ENCODE data around the gene MOB3B. TPM values are rescaled to one million over a fixed set of nuclear protein-coding genes. Genes with fewer than 3 reads are reported as not detected.

Gene MOB3B
- total and polyA plus RNA-seq, 2 of the 13 experiments (the other 11 are each of a cell fraction or from before 2014, with no cell fraction given) = 0.03 to 0.09 TPM

DNA sequence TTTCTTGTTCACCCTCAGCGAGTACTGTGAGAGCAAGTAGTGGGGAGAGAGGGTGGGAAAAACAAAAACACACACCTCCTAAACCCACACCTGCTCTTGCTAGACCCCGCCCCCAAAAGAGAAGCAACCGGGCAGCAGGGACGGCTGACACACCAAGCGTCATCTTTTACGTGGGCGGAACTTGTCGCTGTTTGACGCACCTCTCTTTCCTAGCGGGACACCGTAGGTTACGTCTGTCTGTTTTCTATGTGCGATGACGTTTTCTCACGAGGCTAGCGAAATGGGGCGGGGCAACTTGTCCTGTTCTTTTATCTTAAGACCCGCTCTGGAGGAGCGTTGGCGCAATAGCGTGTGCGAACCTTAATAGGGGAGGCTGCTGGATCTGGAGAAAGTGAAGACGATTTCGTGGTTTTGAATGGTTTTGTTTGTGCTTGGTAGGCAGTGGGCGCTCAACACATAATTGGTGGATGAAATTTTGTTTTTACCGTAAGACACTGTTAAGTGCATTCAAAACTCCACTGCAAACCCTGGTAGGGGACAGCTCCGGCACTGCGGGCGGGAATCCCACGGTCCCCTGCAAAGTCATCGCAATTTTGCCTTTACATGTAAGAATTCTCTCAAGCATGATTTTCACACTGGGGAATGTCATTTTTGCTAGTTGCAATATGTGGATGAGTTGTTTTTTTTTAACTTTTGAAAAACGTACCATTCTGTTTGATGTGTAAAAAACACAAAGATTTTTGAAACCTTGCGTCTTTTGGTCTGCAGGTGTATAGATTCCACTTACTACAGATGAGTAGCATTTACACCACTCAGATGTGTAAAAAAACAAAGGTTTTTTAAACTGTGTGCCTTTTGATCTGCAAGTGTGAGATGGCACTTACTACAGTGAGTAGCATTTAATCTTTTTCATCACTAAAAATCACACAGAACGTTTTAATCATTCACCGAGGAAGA lies 44.3 kb upstream of the MOB3B start (continued):
- TF ChIP-seq SP4 (CRISPR knock-in tag; IDR thresholded peaks at IDR 0.05) (peak; percentile 66; the same call in 1 of the 2 replicates), ELF4 (CRISPR knock-in tag; IDR thresholded peaks at IDR 0.05; ENCODE audit: borderline replicate concordance) (no peak), DR1 (CRISPR knock-in tag; IDR thresholded peaks at IDR 0.05) (no peak), SOX6 (IDR thresholded peaks at IDR 0.05) (no peak), SOX6 (CRISPR knock-in tag; IDR thresholded peaks at IDR 0.05) (0 out of 2 replicates have a peak, but pooled peaks have one; percentile 44), HOXA3 (CRISPR knock-in tag; IDR thresholded peaks at IDR 0.05) (peak; percentile 100), ASH2L (IDR thresholded peaks at IDR 0.05; ENCODE audit: insufficient read length, low read depth, low read length) (peak; percentile 65), GTF3A (CRISPR knock-in tag; conservative IDR thresholded peaks at IDR 0.05) (no peak), KAT7 (CRISPR knock-in tag; IDR thresholded peaks at IDR 0.05; ENCODE audit: borderline replicate concordance) (no peak), FOXA3 (CRISPR knock-in tag; IDR thresholded peaks at IDR 0.05) (peak; percentile 66), SNAPC2 (CRISPR knock-in tag; IDR thresholded peaks at IDR 0.05) (no peak), SNRNP70 (IDR thresholded peaks at IDR 0.05; ENCODE audit: low read depth, low read length) (no peak), ZNF564 (CRISPR knock-in tag; IDR thresholded peaks at IDR 0.05) (no peak), SALL1 (CRISPR knock-in tag; IDR thresholded peaks at IDR 0.05) (peak; percentile 56), ZNF878 (CRISPR knock-in tag; IDR thresholded peaks at IDR 0.05) (no peak), MAF1 (CRISPR knock-in tag; IDR thresholded peaks at IDR 0.05; ENCODE audit: borderline replicate concordance) (no peak), ZNF674 (CRISPR knock-in tag; IDR thresholded peaks at IDR 0.05; ENCODE audit: low read depth) (no peak), ZNF10 (CRISPR knock-in tag; IDR thresholded peaks at IDR 0.05; ENCODE audit: borderline replicate concordance, low read depth) (no peak), NCOA1 (CRISPR knock-in tag; IDR thresholded peaks at IDR 0.05) (no peak), BCL6 (CRISPR knock-in tag; IDR thresholded peaks at IDR 0.05) (0 out of 2 replicates have a peak, but pooled peaks have one; percentile 26)
- TF ChIP-seq, protein P1, sequence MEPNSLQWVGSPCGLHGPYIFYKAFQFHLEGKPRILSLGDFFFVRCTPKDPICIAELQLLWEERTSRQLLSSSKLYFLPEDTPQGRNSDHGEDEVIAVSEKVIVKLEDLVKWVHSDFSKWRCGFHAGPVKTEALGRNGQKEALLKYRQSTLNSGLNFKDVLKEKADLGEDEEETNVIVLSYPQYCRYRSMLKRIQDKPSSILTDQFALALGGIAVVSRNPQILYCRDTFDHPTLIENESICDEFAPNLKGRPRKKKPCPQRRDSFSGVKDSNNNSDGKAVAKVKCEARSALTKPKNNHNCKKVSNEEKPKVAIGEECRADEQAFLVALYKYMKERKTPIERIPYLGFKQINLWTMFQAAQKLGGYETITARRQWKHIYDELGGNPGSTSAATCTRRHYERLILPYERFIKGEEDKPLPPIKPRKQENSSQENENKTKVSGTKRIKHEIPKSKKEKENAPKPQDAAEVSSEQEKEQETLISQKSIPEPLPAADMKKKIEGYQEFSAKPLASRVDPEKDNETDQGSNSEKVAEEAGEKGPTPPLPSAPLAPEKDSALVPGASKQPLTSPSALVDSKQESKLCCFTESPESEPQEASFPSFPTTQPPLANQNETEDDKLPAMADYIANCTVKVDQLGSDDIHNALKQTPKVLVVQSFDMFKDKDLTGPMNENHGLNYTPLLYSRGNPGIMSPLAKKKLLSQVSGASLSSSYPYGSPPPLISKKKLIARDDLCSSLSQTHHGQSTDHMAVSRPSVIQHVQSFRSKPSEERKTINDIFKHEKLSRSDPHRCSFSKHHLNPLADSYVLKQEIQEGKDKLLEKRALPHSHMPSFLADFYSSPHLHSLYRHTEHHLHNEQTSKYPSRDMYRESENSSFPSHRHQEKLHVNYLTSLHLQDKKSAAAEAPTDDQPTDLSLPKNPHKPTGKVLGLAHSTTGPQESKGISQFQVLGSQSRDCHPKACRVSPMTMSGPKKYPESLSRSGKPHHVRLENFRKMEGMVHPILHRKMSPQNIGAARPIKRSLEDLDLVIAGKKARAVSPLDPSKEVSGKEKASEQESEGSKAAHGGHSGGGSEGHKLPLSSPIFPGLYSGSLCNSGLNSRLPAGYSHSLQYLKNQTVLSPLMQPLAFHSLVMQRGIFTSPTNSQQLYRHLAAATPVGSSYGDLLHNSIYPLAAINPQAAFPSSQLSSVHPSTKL (CRISPR knock-in tag; IDR thresholded peaks at IDR 0.05) = no peak; the same call in 1 of the 2 replicates
- TF ChIP-seq, protein P2, sequence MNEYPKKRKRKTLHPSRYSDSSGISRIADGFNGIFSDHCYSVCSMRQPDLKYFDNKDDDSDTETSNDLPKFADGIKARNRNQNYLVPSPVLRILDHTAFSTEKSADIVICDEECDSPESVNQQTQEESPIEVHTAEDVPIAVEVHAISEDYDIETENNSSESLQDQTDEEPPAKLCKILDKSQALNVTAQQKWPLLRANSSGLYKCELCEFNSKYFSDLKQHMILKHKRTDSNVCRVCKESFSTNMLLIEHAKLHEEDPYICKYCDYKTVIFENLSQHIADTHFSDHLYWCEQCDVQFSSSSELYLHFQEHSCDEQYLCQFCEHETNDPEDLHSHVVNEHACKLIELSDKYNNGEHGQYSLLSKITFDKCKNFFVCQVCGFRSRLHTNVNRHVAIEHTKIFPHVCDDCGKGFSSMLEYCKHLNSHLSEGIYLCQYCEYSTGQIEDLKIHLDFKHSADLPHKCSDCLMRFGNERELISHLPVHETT (CRISPR knock-in tag; conservative IDR thresholded peaks at IDR 0.05) = no peak
- TF ChIP-seq, protein P3, sequence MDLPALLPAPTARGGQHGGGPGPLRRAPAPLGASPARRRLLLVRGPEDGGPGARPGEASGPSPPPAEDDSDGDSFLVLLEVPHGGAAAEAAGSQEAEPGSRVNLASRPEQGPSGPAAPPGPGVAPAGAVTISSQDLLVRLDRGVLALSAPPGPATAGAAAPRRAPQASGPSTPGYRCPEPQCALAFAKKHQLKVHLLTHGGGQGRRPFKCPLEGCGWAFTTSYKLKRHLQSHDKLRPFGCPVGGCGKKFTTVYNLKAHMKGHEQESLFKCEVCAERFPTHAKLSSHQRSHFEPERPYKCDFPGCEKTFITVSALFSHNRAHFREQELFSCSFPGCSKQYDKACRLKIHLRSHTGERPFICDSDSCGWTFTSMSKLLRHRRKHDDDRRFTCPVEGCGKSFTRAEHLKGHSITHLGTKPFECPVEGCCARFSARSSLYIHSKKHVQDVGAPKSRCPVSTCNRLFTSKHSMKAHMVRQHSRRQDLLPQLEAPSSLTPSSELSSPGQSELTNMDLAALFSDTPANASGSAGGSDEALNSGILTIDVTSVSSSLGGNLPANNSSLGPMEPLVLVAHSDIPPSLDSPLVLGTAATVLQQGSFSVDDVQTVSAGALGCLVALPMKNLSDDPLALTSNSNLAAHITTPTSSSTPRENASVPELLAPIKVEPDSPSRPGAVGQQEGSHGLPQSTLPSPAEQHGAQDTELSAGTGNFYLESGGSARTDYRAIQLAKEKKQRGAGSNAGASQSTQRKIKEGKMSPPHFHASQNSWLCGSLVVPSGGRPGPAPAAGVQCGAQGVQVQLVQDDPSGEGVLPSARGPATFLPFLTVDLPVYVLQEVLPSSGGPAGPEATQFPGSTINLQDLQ (CRISPR knock-in tag; IDR thresholded peaks at IDR 0.05) = no peak

Data from HepG2 (cell line).